HG02759 (cell line): Measurements from ENCODE around the gene PRKCH.
"Not testable (repeated sequence)": the region's sequence is repeated elsewhere in the genome, so short reads cannot be mapped to it uniquely, and the experiment has no call there.

Experiments used
- ATAC-seq: cut with Tn5 transposase; IDR thresholded peaks from one replicate; pipeline ENCODE4 v1.9.1; 2021; ENCODE audit warnings: mild to moderate bottlenecking, moderate library complexity; ENCODE audit not compliant: unreplicated experiment

The PRKCH gene

DNA sequence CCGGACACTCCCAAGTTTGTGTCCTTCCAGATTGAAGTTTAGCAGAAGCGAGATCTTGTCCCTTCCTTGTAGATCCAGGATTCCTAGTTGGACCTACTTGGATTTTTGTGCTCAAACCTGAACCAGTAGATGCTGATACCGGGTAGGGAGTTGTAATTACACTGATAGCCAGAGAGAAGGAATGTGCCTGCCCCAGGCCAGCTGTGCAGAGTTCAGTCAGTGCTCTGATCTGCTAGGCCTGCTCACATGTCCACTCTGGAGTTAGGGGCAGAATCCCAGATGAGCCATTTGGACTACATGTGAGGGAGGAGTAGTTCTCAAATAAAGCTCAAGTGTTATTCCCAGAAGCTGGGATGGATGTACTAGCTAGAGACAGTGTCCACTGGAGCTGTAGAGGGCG is 65.7 kb downstream of the PRKCH start:
- ATAC-seq = no peak

DNA sequence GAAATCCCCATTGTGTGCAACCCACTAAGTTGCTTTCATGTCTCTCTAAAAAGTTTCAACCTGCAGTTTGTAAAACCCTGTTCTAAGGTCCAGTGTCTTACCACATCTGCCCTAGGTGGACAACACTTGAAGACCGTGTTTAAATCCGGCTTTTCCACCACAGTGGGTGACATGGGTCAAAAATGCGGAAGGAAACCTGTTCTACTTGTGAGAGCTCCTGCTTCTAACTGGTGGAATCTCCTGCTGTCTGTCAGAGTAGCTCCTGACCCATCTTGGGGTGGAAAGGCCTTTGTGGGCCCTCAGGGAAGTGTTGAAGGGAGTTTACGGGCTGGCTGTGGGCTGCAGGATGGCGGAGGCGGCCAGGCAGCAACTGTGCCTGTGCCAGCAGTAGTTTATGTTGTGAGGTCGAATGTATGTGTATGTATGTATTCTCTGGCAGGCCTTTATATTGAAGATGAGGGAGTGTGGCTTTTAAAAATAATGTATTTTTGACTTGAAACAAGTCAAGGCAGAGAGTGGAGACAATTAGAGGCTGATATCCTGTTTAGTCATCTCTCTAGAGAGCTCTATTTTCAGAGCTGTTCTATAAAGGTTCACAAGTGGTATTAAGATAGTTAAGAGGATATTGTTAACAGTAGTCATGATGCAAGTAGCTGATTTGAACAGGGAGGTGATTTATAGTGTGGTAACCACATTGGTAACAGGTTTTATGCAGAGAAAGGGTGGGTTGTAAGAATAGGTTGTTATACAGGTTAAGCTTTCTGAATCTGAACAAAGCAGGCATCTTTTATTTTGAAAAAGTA is 67.0 kb downstream of the PRKCH start:
- ATAC-seq = peak; percentile 76

DNA sequence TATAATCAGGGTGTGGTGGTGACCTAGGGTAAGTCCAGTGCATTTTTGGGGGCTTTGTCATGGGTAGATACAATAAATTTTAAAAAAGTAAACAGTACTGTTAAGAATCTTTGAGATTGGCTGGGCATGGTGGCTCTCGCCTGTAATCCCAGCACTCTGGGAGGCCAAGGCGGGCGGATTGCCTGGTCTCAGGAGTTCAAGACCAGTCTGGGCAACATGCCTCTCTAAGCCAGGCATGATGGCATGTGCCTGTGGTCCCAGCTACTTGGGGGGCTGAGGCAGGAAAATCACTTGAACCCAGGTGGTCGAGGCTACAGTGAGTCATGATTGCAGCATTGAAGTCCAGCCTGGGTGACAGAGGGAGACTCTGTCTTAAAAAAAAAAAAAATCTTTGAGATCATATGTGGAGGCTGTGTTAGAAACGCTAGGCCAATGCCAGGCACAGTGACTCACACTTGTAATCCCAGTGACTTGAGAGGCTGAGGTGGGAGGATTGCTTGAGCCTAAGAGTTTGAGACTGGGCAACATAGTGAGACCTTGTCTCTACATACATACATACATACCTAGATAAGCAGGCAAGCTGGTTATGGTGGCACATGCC is 67.7 kb downstream of the PRKCH start:
- no peak for ATAC-seq

DNA sequence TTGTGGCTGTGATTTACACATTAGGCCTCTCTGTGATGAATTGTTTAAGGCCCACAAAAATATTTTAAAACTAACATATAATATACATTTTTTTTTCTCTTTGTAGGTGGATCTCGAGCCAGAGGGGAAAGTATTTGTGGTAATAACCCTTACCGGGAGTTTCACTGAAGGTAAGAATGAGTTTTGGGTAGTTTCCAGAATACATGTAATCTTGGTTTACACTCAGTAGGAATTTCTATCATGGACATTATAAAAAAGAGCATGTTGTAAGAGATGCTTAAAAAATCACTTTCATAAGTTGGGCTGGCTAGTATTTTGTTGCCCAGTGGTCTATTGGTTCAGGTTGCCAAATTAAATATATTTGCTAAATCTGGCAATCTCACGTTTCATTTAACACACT is 69.7 kb downstream of the PRKCH start:
- no peak for ATAC-seq

DNA sequence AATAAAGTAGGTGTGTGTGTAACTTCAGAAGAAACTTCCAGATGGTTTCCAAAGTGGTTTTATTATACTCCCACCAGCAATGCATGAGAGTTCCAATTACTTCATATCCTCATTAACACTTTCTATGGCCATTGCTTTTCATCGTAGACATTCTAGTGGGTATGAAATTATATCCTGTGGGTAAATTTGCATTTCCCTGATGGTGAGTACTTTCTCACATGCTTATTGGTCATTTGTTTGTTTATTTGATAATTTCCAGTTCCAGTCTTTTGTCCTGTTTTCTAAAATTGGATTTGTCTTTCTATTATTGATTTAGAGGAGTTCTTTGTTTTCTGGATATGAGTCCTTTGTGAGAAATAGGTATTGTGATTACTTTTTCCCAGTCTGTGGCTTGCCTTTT is 70.9 kb downstream of the PRKCH start:
- ATAC-seq = no peak

DNA sequence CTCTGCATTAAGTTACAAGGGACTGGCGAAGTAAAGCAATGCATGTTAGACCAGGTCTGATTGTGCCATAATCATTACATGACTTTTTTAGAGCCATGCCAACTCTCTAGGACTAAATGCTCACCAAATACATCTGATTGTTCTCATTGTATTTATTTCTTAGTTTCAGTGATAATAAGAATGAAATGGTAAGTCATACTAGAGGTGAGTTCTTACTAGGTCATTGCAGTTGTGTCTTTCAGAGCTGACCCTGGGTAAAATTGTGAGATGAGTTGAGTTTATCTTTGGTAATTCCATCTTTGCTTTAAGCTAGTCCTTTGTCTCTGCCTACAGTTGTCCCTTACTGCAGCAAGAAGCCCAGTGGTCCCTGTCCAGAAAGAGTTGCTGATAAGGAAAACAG is 73.2 kb downstream of the PRKCH start:
- ATAC-seq = no peak

DNA sequence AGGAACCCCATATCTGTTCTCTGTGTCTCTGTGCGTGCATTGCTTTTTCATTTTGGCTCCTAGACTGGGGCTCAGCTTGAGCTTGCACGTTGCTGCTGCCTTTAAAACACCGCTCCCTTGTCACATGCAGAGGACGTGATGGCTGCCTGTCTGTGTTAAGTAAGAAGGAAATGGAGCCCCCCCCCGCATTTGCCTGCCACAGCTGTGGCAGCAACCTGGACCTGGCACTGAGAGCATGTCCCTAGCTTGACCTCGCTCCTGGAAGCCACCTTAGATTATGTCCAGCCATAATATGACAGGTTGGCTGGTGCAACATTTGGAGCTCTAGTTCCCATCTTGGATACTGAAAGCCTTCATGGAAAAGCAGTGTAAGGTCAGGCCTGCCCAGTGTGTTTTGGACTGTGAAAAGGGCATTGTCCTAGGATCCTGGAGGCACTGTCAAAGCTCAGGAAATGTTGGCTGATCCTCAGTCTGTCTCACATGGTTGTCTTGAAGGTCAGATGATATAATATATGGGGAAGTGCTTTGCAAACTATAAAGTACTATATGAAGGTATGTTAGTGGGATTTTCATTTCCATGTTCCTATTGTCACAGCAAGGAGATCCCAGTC is 73.8 kb downstream of the PRKCH start:
- ATAC-seq = no peak

DNA sequence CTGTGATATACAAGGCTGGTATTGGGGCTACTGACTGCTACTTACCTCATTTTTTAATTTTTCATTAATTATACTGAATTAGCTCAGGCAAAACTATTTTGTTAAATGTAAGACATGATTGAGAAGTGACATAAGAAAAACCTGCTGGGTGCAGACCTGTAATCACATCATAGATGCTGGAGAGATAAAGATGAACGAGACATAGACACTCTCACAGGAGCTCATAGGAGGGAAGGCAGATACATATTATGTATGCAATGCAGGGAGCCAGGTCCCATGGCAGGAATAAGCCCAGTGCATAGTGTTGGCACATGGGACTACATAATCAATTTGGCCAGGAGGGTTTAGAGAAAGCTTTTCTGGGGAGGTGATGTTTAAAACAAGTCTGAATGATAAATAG is 74.9 kb downstream of the PRKCH start:
- no peak for ATAC-seq

DNA sequence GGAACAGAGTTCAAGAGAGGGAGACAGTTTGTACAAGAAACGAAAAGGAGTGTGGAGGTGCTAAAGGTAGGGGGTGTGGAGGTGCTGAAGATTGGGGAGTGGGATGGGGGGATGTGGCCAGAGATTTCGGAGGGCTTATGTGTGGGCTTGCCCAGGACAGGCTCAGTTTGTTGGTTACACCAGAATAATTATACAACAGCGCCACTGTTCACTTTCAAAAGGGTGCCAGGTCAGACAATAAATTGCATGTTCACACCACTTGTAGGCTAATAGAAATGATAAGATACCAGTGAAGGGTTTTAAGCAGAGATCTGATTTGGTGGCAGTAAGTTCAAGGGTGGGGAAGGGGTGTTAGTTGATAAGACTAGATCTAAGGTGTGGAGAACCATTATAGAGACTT is 75.3 kb downstream of the PRKCH start:
- no peak for ATAC-seq

DNA sequence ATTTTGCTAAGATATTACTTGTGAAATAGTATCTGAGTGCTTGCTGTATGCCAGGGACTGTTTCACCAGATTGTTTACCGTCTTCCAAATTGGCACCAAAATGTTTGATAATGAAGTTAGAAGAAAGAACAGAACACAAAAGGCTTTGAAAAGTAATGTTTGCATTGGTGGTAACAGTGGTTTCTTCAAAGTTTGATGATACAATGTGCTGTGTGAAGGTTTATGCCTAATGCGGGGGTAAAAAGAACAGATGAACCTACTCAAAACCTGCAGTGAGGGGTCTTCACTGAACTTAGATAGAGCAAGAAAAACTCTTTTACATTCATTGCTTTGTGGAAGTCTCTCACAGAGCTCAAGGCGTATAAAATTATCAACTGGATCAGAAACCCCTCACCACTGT is 76.2 kb downstream of the PRKCH start:
- ATAC-seq = no peak

DNA sequence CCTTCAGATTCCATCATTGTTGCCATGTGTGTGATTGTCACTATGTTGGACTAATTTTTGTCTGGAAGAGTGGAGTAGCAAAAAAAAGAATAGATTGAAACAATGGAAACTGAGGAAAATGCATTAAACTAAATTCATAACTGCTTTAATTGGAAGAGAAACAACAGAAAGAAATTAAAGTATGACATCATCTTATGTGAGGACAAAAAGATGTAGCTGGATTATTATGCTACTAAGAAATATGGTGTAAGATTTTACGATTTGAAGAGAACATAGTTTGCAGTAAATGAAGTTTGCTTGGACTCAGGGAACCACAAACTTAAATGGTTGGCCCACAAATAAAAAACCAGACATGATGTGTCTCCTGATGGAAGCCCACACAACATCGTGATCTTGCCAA is 76.8 kb downstream of the PRKCH start:
- no peak for ATAC-seq

DNA sequence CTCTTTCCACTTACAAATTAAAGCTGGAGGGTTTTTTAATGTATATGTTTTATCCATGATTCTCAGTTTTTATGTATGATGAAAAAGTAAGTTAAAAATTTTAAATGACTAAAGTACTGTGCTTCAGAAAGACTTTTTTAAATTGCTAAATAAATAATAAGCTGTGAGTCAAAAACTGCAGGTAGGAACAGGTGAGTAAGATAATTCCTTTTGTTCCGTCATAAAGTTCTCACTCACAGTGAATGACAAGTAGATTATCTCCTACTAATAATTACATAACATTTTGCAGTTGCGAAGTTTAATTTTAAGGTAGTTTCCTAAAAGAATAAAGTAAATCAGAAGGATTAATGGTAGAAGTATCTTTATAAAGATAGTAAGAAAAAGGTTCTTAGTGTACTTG is 78.0 kb downstream of the PRKCH start:
- no peak for ATAC-seq

DNA sequence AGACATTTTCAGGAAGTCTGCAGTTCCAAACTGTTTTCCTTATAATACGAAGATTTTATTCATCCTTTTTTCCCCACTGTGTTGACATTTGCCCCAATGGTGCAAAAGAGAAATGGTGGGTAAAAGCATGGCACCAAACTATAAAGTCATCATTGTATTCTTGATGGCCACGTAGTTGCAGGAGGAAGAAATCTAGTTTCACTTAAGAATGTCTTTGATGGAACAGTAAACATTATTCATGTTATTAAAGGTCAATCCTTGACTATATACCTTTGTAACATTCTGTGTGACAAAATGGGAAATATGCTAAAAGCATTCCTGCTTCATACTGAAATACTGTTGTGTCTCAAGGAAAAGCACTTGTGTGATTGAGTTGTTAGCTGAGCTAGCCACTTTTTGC is 80.1 kb downstream of the PRKCH start:
- no peak for ATAC-seq

DNA sequence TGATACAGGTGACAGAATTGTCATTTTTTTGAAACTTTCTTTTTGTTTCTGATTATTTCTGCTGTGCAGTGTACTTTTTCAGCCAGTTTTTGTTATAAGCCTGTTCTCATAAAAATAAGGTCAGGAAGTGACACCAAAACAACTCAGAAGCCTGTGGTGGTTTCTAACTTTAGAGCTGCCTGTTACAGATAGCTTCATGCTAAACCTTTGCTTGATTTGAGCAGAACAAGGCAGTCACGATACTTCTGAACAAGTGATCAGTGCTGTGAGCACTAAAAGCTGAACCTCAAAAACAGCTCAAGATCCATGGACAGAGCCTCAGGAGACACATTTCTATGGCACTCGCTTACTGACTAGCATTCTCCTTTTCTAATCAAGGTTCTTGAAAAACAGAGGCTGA is 82.0 kb downstream of the PRKCH start:
- ATAC-seq = no peak

DNA sequence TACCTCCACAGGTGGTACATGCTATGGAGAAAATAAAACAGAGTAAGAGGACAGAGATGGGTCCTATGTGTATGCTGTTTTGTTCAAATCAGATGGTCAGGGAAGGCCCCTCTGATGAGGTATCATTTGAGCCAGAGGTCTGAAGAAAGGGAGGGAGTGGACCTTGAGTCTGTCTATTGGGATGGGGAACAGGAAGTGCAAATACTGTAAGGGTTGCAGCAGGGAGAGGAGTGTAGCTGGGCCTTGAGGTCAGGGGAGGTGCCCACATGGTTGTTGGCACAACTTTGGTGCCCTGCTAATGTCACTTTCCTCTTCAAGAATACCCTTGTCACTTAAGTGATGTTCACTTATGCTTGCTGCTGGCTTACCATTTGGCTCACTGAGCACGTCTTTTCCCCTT is 83.3 kb downstream of the PRKCH start:
- ATAC-seq = no peak

DNA sequence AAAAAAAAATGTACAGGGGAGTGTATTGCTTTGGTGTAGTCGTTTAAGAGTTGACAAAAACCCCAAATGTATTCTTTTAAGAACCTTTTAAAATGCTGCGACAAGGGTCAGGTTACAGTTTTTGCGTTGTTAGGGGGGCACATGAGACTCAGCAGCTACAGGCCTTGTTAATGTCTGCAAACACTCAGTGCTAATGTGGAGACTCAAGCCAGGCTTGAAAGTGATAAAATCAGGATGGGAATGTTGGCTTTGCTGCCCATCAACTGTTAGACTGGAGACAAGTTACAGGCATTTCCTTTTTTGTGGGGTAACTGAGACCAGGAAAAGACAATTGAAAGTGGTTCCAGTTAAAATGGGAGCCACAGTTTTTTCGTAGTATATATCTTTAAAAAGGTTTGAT is 84.8 kb downstream of the PRKCH start:
- no peak for ATAC-seq

DNA sequence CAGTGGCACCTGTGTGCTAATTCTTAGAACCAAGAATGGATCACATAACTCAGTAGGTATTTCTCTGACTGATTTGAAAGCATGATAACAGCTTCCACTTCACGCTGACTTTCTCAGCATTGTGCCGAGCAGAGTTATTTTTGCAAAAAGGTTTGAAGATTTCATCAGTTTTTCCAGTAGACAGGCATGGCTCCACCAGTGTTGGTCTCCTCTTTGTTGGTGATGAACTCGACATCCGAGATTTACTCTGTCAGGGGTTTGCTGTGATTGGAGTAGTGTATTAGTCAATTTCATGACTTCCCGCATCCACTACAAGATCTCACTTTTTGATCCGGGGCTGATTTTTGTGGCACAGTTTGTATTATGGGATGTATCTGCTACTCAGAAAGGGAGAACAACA is 85.3 kb downstream of the PRKCH start:
- ATAC-seq = no peak

DNA sequence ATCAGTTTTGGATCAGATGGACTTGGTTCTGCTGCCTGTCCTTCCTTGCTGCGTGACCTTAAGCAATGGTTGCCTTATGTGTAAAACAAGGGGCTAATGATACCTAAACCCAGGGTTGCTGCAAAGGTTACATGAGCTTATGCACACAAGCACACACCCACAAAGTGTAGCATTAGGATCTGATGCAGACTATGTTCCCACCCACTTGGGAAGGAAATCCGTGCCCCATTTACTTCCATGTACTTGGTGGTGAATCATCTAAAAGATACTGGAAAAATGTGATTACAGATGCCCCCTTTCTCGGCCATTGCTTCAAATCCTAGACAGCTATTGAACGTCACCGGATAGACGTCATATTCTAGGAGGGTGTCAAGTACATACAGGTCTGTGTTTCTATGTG is 87.1 kb downstream of the PRKCH start:
- no peak for ATAC-seq

DNA sequence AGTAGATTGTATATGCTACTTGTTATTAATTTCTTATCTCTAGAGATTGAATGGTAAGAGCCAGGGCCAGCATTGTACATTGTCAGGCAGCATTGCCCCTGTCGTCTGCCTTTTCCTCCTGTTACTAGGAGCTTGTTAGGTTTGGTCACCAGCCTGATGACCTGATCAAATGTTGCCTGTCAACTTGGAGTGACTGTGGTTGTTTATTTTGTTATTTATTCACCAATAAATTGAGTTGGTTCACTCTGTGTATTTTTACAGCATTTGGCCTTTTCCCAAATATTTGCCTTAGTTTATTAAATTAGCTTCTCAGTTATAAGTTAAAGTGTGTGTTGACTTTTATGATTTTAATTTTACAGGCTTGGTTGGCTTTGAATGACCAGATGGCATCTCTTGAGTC is 88.4 kb downstream of the PRKCH start:
- ATAC-seq = no peak

DNA sequence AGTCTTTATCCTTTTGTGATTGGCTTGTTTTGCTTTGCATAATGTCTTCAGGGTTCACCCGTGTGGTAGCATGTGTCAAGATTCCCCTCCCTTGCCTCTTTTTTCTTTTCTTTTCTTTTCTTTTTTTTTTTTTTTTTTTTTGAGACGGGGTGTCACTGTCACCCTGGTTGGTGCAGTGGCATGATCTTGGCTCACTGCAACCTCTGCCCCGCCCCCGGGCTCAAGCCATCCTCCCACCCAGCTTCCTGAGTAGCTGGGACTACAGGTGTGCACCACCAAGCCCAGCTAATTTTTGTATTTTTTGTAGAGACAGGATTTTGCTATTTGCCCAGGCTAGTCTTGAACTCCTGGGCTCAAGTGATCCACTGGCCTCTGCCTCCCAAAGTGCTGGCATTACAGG is 94.6 kb downstream of the PRKCH start:
- ATAC-seq = not testable (repeated sequence)

DNA sequence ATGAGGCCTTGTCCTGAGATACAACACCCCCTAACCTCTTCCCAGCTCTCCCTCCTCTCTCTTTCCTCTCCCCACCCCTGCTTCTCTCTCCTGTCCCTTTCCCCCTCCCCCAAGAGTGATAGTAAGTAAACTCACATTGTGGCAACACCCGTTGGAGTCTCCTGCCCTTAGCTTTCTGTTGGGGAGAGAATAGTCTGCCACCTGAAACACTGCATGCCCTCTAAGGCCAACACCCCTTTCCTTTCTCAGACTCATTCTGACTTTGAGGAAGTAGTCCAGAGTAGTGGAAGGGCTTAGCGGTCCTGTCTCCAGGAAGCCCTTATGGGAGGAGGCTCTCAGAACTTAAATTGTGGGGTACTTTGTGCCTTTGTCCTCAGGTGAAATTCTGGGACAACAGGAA is 95.2 kb downstream of the PRKCH start:
- no peak for ATAC-seq

DNA sequence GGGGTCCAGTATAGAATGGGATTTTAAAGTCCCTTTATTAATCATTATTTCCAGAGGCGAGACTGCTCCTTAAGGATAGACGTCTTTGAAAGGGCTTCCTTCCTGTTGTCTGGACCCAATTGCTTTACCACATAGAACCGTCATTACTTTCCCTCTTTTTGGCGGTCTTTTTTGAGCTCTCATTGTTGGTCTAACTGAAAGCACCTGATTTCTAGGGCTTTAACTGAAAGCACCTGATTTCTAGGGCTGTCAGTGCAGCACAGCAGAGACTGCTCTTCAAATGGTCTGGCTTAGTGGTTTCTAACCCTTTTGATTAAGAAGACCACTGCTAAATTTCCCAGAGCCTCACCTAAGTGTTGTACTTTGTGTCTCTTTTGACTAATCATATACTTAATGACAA is 95.8 kb downstream of the PRKCH start:
- ATAC-seq = no peak
